Upper lobe of left lung (tissue), 4 donors: Measurements from ENCODE around the gene PHEX.

Experiments
- EP300 ChIP-seq, 4 donors: sonication (generic); formaldehyde crosslinking; IDR thresholded peaks; one replicate each; pipeline ENCODE4 v1.5.1; 2017; ENCODE audit warnings: antibody characterized with exemption in 4 of 4, control low read depth in 2 of 4
- POLR2A ChIP-seq, 4 donors: fragments of 450-650 bp; IDR thresholded peaks; one replicate each; pipeline ENCODE4 v1.5.1; 2016 to 2017; ENCODE audit warnings: antibody characterized with exemption in 4 of 4, mild to moderate bottlenecking in 2 of 4
- POLR2AphosphoS5 ChIP-seq, 2 donors: sonication (generic); formaldehyde crosslinking; IDR thresholded peaks; one replicate each; pipeline ENCODE4 v1.5.1; 2017; ENCODE audit warnings: antibody characterized with exemption in 2 of 2
- TF ChIP-seq, protein P1 (sequence below), 6 experiments: fragments of 450-650 bp in 4 of 6; fragments of 200-600 bp in 2 of 6; sonication (generic) in 2 of 6; IDR thresholded peaks; one replicate each; pipeline ENCODE4 v1.5.1; 2016 to 2019; ENCODE audit warnings: antibody characterized with exemption in 6 of 6

DNA sequence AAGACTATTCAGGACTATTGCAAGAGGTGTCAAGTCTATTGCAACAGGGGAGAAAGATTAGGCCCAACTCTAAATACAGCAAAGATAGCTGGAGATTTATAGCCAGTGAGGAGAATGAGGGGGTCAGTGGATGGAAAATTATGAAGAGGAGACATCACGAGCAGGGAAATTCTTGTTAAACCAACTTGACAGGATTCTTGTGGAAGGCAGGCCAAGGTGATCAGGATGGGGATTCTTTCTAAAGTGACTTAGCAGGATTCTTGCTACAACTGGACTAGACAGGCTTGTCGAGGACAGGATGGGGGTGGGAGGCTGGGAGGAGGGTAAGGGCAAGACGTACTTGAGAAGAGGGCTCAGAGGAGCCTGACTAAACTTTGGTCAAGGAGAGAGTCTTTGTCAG lies 89.0 kb downstream of the PHEX start:
- TF ChIP-seq, protein P1, sequence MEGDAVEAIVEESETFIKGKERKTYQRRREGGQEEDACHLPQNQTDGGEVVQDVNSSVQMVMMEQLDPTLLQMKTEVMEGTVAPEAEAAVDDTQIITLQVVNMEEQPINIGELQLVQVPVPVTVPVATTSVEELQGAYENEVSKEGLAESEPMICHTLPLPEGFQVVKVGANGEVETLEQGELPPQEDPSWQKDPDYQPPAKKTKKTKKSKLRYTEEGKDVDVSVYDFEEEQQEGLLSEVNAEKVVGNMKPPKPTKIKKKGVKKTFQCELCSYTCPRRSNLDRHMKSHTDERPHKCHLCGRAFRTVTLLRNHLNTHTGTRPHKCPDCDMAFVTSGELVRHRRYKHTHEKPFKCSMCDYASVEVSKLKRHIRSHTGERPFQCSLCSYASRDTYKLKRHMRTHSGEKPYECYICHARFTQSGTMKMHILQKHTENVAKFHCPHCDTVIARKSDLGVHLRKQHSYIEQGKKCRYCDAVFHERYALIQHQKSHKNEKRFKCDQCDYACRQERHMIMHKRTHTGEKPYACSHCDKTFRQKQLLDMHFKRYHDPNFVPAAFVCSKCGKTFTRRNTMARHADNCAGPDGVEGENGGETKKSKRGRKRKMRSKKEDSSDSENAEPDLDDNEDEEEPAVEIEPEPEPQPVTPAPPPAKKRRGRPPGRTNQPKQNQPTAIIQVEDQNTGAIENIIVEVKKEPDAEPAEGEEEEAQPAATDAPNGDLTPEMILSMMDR (IDR thresholded peaks at IDR 0.05) = no peak
- TF ChIP-seq POLR2A (IDR thresholded peaks at IDR 0.05) (no peak), POLR2AphosphoS5 (IDR thresholded peaks at IDR 0.05) (no peak), EP300 (IDR thresholded peaks at IDR 0.05) (no peak)
